Uterus (tissue), 4 donors: ENCODE data around the gene KCNH8. TPM values are rescaled to one million over a fixed set of nuclear protein-coding genes. Genes with fewer than 3 reads are reported as not detected.

Experiments used
- DNase-seq, 2 donors: peaks; one replicate each; pipeline ENCODE4 v3.0.0-alpha.2; 2019 to 2020
- H3K27ac ChIP-seq, 2 donors: fragments of 200-600 bp; sonication (generic); 1 replicate in 1 of 2; 2 replicates in 1 of 2; pipeline ENCODE4 v1.5.1; 2016 to 2018
- H3K27me3 ChIP-seq, 2 donors: fragments of 200-600 bp; sonication (generic); one replicate each; pipeline ENCODE4 v1.5.1; 2018 to 2019; ENCODE audit warnings: control low read depth in 1 of 2
- H3K36me3 ChIP-seq, 2 donors: fragments of 200-600 bp; sonication (generic); one replicate each; pipeline ENCODE4 v1.5.1; 2019; ENCODE audit warnings: control low read depth in 1 of 2
- H3K4me1 ChIP-seq, 2 donors: fragments of 200-600 bp; sonication (generic); one replicate each; pipeline ENCODE4 v1.5.1; 2018 to 2019; ENCODE audit warnings: control low read depth in 1 of 2
- H3K4me3 ChIP-seq, 2 donors: fragments of 200-600 bp; sonication (generic); 1 replicate in 1 of 2; 2 replicates in 1 of 2; pipeline ENCODE4 v1.5.1; 2018 to 2019; ENCODE audit warnings: mild to moderate bottlenecking in 1 of 2
- H3K9me3 ChIP-seq, 2 donors: fragments of 200-600 bp; sonication (generic); one replicate each; pipeline ENCODE4 v1.5.1; 2019; ENCODE audit warnings: control low read depth in 1 of 2
- POLR2A ChIP-seq, 2 donors: fragments of 450-650 bp; IDR thresholded peaks; one replicate each; pipeline ENCODE4 v1.6.1; 2016; ENCODE audit warnings: antibody characterized with exemption in 2 of 2, mild to moderate bottlenecking in 1 of 2, moderate library complexity in 1 of 2
- intact Hi-C: fragments of 100-400 bp; cut with DNase I; formaldehyde crosslinking; loops from one replicate; pipeline ENCODE4 v1.15.1; 2023; ENCODE audit warnings: low total_unique reads
- total RNA-seq, 4 donors: library from RNA; depleted of rRNA in 3 of 4; stranded (reverse); fragments of >200 nt in 3 of 4; gene quantifications; one replicate each; pipeline versions ENCODE4 v1.1.0 to v1.2.4, GENCODE V29; 2014 to 2023
- TF ChIP-seq, protein P1 (sequence below), 4 experiments: fragments of 200-600 bp in 2 of 4; fragments of 450-650 bp in 2 of 4; sonication (generic) in 2 of 4; IDR thresholded peaks; one replicate each; pipeline ENCODE4 v1.5.1; 2016 to 2019; ENCODE audit warnings: antibody characterized with exemption in 4 of 4, mild to moderate bottlenecking in 2 of 4, moderate library complexity in 1 of 4
- donor health status: DM: yes; HTN: yes; CAD: no.

Gene KCNH8
- total RNA-seq, 4 donors from 2014 or later, result 0.26 to 1.5 (median 0.49) TPM; not detected in 1

DNA sequence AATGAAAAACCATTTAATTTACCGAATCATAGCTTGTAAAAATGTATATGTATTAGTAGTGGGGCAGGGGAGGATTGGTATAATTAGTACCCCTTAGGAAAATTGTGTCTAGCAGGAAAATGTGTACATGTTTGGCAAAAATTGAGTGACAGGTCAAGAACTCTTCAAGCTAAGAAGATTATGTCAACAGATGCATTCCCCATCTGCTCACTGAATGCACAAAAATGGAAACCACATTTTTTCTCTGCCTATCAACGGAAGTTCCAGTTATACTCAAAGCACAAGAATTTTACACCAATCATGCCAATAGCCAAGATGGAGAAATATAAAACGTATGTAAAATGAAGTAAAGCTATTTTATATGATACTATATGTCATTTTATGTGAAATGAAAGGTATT, 377.8 kb downstream of the KCNH8 start:
- H3K27me3 ChIP-seq, result no peaks in the 10 kb centered on the region
- intact Hi-C loops, result no loop called here
- no peak for DNase-seq
- H3K9me3 ChIP-seq, result no peaks in the 10 kb centered on the region
- H3K36me3 ChIP-seq, result no peaks in the 10 kb centered on the region
- TF ChIP-seq POLR2A (IDR thresholded peaks at IDR 0.05), result no peak
- TF ChIP-seq, protein P1, sequence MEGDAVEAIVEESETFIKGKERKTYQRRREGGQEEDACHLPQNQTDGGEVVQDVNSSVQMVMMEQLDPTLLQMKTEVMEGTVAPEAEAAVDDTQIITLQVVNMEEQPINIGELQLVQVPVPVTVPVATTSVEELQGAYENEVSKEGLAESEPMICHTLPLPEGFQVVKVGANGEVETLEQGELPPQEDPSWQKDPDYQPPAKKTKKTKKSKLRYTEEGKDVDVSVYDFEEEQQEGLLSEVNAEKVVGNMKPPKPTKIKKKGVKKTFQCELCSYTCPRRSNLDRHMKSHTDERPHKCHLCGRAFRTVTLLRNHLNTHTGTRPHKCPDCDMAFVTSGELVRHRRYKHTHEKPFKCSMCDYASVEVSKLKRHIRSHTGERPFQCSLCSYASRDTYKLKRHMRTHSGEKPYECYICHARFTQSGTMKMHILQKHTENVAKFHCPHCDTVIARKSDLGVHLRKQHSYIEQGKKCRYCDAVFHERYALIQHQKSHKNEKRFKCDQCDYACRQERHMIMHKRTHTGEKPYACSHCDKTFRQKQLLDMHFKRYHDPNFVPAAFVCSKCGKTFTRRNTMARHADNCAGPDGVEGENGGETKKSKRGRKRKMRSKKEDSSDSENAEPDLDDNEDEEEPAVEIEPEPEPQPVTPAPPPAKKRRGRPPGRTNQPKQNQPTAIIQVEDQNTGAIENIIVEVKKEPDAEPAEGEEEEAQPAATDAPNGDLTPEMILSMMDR (IDR thresholded peaks at IDR 0.05), result no peak
- H3K4me3 ChIP-seq, result no peak overlapping the region
- H3K27ac ChIP-seq, result no peak overlapping the region
- no peaks in the 10 kb centered on the region for H3K4me1 ChIP-seq

DNA sequence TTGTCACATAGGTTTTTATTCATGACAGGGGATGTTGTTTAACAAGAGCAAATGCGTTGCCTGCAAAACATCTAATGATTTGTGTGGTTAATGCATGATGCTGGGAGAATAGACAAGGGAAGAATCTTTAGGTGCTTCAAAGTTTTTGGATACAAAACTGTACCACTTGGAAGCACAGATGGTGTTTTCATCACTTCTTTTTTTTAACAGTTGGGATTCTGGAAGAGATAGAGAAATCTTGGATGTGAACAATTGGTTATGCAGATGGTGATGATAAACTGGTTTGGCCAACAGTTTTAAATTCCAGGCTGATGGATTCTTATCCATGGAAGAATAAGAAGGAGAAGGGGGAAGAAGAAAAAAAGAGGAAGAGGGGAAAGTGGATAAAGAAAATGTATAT, 379.4 kb downstream of the KCNH8 start:
- H3K36me3 ChIP-seq, result no peaks in the 10 kb centered on the region
- TF ChIP-seq, protein P1 (IDR thresholded peaks at IDR 0.05), result no peak
- TF ChIP-seq POLR2A (IDR thresholded peaks at IDR 0.05), result no peak
- H3K4me1 ChIP-seq, result no peaks in the 10 kb centered on the region
- no peak overlapping the region for H3K4me3 ChIP-seq
- H3K27ac ChIP-seq, result no peak overlapping the region
- no peaks in the 10 kb centered on the region for H3K27me3 ChIP-seq
- no peak for DNase-seq
- intact Hi-C loops, result no loop called here
- no peaks in the 10 kb centered on the region for H3K9me3 ChIP-seq

DNA sequence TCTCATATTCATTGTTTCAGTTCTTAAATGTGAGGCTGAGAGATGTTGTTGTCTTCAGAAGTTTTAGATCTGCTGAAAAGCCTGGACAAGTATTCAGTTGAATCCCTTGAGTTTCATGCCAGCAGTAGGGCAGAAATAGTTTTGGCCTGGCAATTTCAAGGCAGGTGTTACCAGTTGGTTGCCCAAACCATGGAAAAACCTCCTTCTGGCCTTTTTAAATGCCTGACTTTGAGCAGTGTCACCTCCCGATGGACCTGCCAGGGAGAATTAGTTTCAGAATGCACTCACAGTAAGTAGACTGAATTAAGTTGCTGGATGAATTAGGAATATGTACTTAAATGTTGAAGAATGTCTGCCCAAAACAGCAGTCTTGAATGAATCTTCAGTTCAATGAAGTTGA, 383.1 kb downstream of the KCNH8 start:
- H3K4me3 ChIP-seq, result no peak overlapping the region
- H3K9me3 ChIP-seq, result no peaks in the 10 kb centered on the region
- H3K4me1 ChIP-seq, result no peaks in the 10 kb centered on the region
- TF ChIP-seq, protein P1 (IDR thresholded peaks at IDR 0.05), result no peak
- TF ChIP-seq POLR2A (IDR thresholded peaks at IDR 0.05), result no peak
- DNase-seq, result no peak
- H3K27ac ChIP-seq, result no peak overlapping the region
- H3K27me3 ChIP-seq, result no peaks in the 10 kb centered on the region
- H3K36me3 ChIP-seq, result no peaks in the 10 kb centered on the region
- intact Hi-C loops, result no loop called here

DNA sequence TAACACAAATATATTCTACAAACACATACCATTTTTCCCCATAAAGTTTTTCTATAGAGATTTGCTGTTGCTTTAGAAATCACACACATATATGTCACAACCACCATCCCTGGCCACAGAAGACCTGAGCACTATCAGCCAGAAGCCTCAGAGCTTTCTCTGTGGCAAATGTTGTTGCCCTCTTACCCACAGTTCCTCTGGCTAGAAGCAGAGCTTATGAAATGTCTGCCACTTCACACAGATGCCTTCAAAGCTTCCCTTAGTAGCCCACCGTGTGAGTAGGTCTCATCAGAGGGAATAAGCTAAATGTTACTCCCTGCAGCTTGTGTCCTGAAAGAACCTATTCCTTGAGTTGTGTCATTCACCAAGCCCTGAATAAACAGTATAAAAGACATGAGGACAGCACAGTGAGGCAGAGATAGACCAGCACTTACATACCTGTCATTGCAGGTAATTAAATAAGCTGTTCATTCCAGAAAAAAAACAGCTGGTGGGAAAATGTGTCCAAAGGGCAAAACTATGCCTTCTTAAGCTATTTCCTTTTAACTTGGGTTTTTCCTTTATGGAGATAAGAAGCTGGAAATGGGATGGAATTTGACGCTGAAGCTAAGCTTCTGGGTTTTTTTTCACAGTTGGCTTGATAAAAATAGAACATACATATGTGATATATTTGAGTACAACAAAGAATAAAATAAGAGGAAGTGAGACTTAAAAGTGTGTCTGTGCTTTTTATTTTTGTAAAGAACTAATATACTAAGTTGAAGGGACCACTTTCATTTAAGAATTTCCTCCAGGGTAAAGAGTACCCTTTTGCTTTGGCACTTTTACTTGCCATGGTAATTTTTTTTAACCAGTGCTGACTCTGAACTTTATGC, 391.4 kb downstream of the KCNH8 start:
- no peaks in the 10 kb centered on the region for H3K9me3 ChIP-seq
- TF ChIP-seq POLR2A (IDR thresholded peaks at IDR 0.05), result no peak
- TF ChIP-seq, protein P1 (IDR thresholded peaks at IDR 0.05), result no peak
- DNase-seq, result no peak
- H3K27ac ChIP-seq, result no peak overlapping the region
- intact Hi-C loops, result no loop called here
- no peak overlapping the region for H3K4me3 ChIP-seq
- no peaks in the 10 kb centered on the region for H3K27me3 ChIP-seq
- no peaks in the 10 kb centered on the region for H3K4me1 ChIP-seq
- H3K36me3 ChIP-seq, result no peaks in the 10 kb centered on the region

DNA sequence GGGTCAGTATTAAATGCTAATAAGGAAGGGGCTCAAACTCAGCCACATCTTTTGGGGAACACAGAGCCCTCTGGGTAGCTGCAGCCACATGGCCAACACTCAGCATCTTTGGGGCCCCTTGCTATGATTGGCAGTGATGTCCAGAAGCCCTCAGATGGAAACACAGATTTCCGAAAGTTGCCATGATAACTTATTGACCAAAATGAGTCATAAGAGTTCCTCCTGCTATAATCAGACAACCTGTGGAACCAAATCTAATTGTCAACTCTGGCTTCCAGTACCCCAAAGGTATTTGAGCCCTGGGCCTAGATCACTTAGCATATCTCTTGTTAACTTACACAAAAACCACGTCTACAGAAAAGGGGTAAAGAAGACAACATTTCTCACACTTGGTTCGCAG, 392.2 kb downstream of the KCNH8 start:
- DNase-seq, result no peak
- H3K27me3 ChIP-seq, result no peaks in the 10 kb centered on the region
- H3K9me3 ChIP-seq, result no peaks in the 10 kb centered on the region
- TF ChIP-seq, protein P1 (IDR thresholded peaks at IDR 0.05), result no peak
- TF ChIP-seq POLR2A (IDR thresholded peaks at IDR 0.05), result no peak
- H3K4me1 ChIP-seq, result no peaks in the 10 kb centered on the region
- intact Hi-C loops, result no loop called here
- no peaks in the 10 kb centered on the region for H3K36me3 ChIP-seq
- no peak overlapping the region for H3K27ac ChIP-seq
- H3K4me3 ChIP-seq, result no peak overlapping the region
